Measurements from ENCODE around the gene LINC00305.

- TF ChIP-seq CTCF (conservative IDR thresholded peaks at IDR 0.05; ENCODE audit: low read length) = no peak
- TF ChIP-seq EZH2phosphoT487 (IDR thresholded peaks at IDR 0.05; ENCODE audit: borderline replicate concordance, low read depth, low read length) = no peak
Observed at GRCh38 chr18:64131314-64131713, 17.6 kb downstream of the LINC00305 start.

All from OCI-LY7 (cell line).